Endothelial cell of umbilical vein (primary cell): Measurements from ENCODE around the gene POP5. TPM values are rescaled to one million over a fixed set of nuclear protein-coding genes. Genes with fewer than 3 reads are reported as not detected.

ENCODE experiments used
- BruUV-seq: library from RNA; stranded (reverse); fragments of 400-500 nt; replicated peaks from 2 replicates; lab custom pipeline; 2021; lab: Mats Ljungman, UMichigan
- CTCF ChIA-PET: fragments of 300-600, 350-600 bp; sonication (Branson Sonifier 250); formaldehyde crosslinking; loops from one replicate; lab custom pipeline; 2021; ENCODE audit warnings: antibody characterized with exemption, inconsistent platforms; lab: Charles Lee
- POLR2A ChIA-PET: fragments of 300-600, 350-600 bp; sonication (Branson Sonifier 250); formaldehyde crosslinking; loops from one replicate; lab custom pipeline; 2021; ENCODE audit warnings: antibody characterized with exemption, inconsistent platforms; lab: Charles Lee
- DNase-seq: peaks from one replicate; pipeline ENCODE4 v3.0.0-alpha.2; 2011; ENCODE audit warnings: low read depth, low spot score
- FAIRE-seq: peaks from 2 replicates; lab custom pipeline; 2011; peaks lifted over from hg19 to GRCh38; lab: Jason Lieb, UNC
- H2AFZ ChIP-seq: 2 replicates; pipeline ENCODE4 v1.6.0; 2012; ENCODE audit warnings: low read depth, low read length, control low read depth, inconsistent platforms
- H3K27ac ChIP-seq: 2 replicates; pipeline ENCODE4 v1.5.1; 2011; ENCODE audit warnings: low read depth, mild to moderate bottlenecking, control low read depth, low read length, moderate library complexity; ENCODE audit not compliant: insufficient read depth
- H3K27me3 ChIP-seq, 2 experiments: 2 replicates each; pipeline versions ENCODE4 v1.6.0 to v1.6.1; 2011; ENCODE audit warnings: low read length in 2 of 2, mixed read lengths in 1 of 2; ENCODE audit not compliant: control insufficient read depth in 2 of 2, insufficient read depth in 2 of 2
- H3K36me3 ChIP-seq, 2 experiments: 2 replicates in 1 of 2; 3 replicates in 1 of 2; pipeline ENCODE4 v1.5.1; 2011; ENCODE audit warnings: low read length in 2 of 2, mild to moderate bottlenecking in 1 of 2, moderate library complexity in 1 of 2; ENCODE audit not compliant: control insufficient read depth in 2 of 2, insufficient read depth in 2 of 2; ENCODE audit errors: extremely low read depth in 1 of 2
- H3K4me1 ChIP-seq: 3 replicates; pipeline ENCODE4 v1.5.1; 2011; ENCODE audit warnings: mild to moderate bottlenecking, low read length; ENCODE audit not compliant: control insufficient read depth, insufficient read depth; ENCODE audit errors: extremely low read depth
- H3K4me2 ChIP-seq: 2 replicates; pipeline ENCODE4 v1.6.1; 2011; ENCODE audit warnings: low read length, control low read depth, mixed read lengths; ENCODE audit not compliant: insufficient read depth
- H3K4me3 ChIP-seq, 3 experiments: fragments of 200-600 bp in 1 of 3; sonication (generic), shearing (Covaris generic) in 1 of 3; replicated peaks in 1 of 3; 2 replicates each; pipeline ENCODE4 v1.5.1; 2011 to 2016; ENCODE audit warnings: control low read depth in 3 of 3, low read length in 3 of 3, mild to moderate bottlenecking in 2 of 3, inconsistent platforms in 1 of 3, low read depth in 1 of 3, moderate library complexity in 1 of 3; ENCODE audit not compliant: insufficient read depth in 1 of 3
- H3K79me2 ChIP-seq: 2 replicates; pipeline ENCODE4 v1.6.0; 2012; ENCODE audit warnings: low read length, inconsistent platforms; ENCODE audit not compliant: control insufficient read depth, insufficient read depth
- H3K9ac ChIP-seq: replicated peaks from 2 replicates; pipeline ENCODE3; 2011; ENCODE audit warnings: low read length, control low read depth; ENCODE audit not compliant: insufficient read depth; ENCODE audit errors: extremely low read depth
- H3K9me1 ChIP-seq: replicated peaks from 3 replicates; pipeline ENCODE4 v1.6.0; 2011; ENCODE audit warnings: mild to moderate bottlenecking, low read length; ENCODE audit not compliant: control insufficient read depth, insufficient read depth; ENCODE audit errors: extremely low read depth
- H3K9me3 ChIP-seq: replicated peaks from 2 replicates; pipeline ENCODE4 v1.5.1; 2012; ENCODE audit warnings: low read length, inconsistent platforms; ENCODE audit not compliant: control insufficient read depth, insufficient read depth
- H4K20me1 ChIP-seq: replicated peaks from 2 replicates; pipeline ENCODE3; 2011; ENCODE audit warnings: mild to moderate bottlenecking, low read length; ENCODE audit not compliant: control insufficient read depth, insufficient read depth; ENCODE audit errors: extremely low read depth
- CTCF ChIP-seq, 2 donors: IDR thresholded peaks; 1 replicate in 1 of 2; 2 replicates in 1 of 2; pipeline ENCODE4 v1.5.1; 2011; ENCODE audit warnings: low read length in 2 of 2, mild to moderate bottlenecking in 2 of 2, moderate library complexity in 2 of 2, control low read depth in 1 of 2, inconsistent platforms in 1 of 2, low read depth in 1 of 2; ENCODE audit not compliant: insufficient read depth in 1 of 2; ENCODE audit errors: extremely low read depth in 1 of 2
- EZH2 ChIP-seq: IDR thresholded peaks from 2 replicates; pipeline ENCODE4 v1.6.1; 2012; ENCODE audit warnings: borderline replicate concordance, low read depth, mild to moderate bottlenecking, moderate library complexity, low read length, inconsistent platforms; ENCODE audit not compliant: severe bottlenecking
- FOS ChIP-seq: IDR thresholded peaks from 2 replicates; pipeline ENCODE4 v1.6.1; 2011; ENCODE audit warnings: mild to moderate bottlenecking, low read length, moderate library complexity, borderline replicate concordance; ENCODE audit not compliant: insufficient read depth
- GATA2 ChIP-seq: IDR thresholded peaks from 2 replicates; pipeline ENCODE4 v1.7.0; 2011; ENCODE audit warnings: low read depth, mild to moderate bottlenecking, moderate library complexity, mixed read lengths, low read length; ENCODE audit not compliant: insufficient read length, insufficient read depth
- JUN ChIP-seq: IDR thresholded peaks from 2 replicates; pipeline ENCODE4 v1.6.1; 2011; ENCODE audit warnings: borderline replicate concordance, low read depth; ENCODE audit not compliant: insufficient read length, insufficient read depth
- MAX ChIP-seq: IDR thresholded peaks from 2 replicates; pipeline ENCODE4 v1.6.1; 2011; ENCODE audit not compliant: insufficient read depth, insufficient read length
- MYC ChIP-seq: IDR thresholded peaks from one replicate; pipeline ENCODE4 v1.6.1; 2011; ENCODE audit warnings: mild to moderate bottlenecking, low read depth, low read length
- POLR2A ChIP-seq: IDR thresholded peaks from 2 replicates; pipeline ENCODE4 v1.6.1; 2012; ENCODE audit warnings: low read depth, mild to moderate bottlenecking, control low read depth, low read length
- POLR2AphosphoS5 ChIP-seq: IDR thresholded peaks from 2 replicates; pipeline ENCODE4 v1.6.1; 2012; ENCODE audit warnings: low read depth, mild to moderate bottlenecking, control low read depth, low read length, moderate library complexity; ENCODE audit not compliant: insufficient read depth
- dilution Hi-C: fragments of 300-500 bp; cut with MboI; formaldehyde crosslinking; loops from one replicate; pipeline ENCODE4 v1.15.0; 2019; ENCODE audit warnings: low sequenced_read_pairs; ENCODE audit not compliant: extremely low pct_ligation_motif_present
- intact Hi-C: fragments of 100-400 bp; cut with micrococcal nuclease; formaldehyde crosslinking; loops from one replicate; pipeline ENCODE4 v1.10.0; 2022
- polyA plus RNA-seq, 4 experiments: library from polyadenylated mRNA; depleted of rRNA in 3 of 4; stranded (reverse) in 3 of 4; unstranded in 1 of 4; fragments of >200 nt; gene quantifications; 2 replicates each; pipeline versions ENCODE4 v1.2.1 to v1.2.3, GENCODE V29; 2011 to 2012; ENCODE audit warnings: missing spikeins in 1 of 4
- total RNA-seq: library from RNA; stranded (reverse); gene quantifications from 2 replicates; pipeline ENCODE4 v1.2.3, GENCODE V29; 2021

POP5 gene
- total and polyA plus RNA-seq, 2 donors (not counting 3 experiments of a cell fraction or from before 2014, with no cell fraction given), result 25.7 to 60.2 TPM

GRCh38 chr12:120557589-120557988 is 23.6 kb downstream of the POP5 start:
- Histone ChIP-seq H3K9ac (no peak overlapping the region), H3K9me3 (no peaks in the 10 kb centered on the region), H3K79me2 (peaks cover 24% of the 10 kb centered on the region), H3K27ac (no peak overlapping the region), H3K4me2 (no peak overlapping the region), H3K27me3 (no peaks in the 10 kb centered on the region), H3K9me1 (no peaks in the 10 kb centered on the region), H2AFZ (no peak overlapping the region), H3K36me3 (peaks cover 29 to 42% of the 10 kb centered on the region in 2 experiments), H3K4me3 (no peak overlapping the region), H3K4me1 (no peaks in the 10 kb centered on the region), H4K20me1 (peaks cover 3% of the 10 kb centered on the region)
- ChIA-PET POLR2A (no interaction called here), CTCF (no interaction called here)
- TF ChIP-seq MYC (no peak), POLR2AphosphoS5 (no peak), JUN (no peak), EZH2 (no peak), FOS (no peak), MAX (no peak), CTCF (IDR thresholded peaks at IDR 0.05; ENCODE audit: extremely low read depth in 1 of 2, insufficient read depth in 1 of 2, low read depth in 1 of 2, low read length in 2 of 2) (no peak), GATA2 (no peak), POLR2A (no peak)
- dilution Hi-C loops (no loop called here), intact Hi-C loops (no loop called here)
- DNase-seq (no peak), FAIRE-seq (no peak)
- no TSS peak for BruUV-seq
